Thyroid gland (tissue), 4 donors: ENCODE results near the gene SETD2.

Experiments
- POLR2A ChIP-seq, 2 donors: fragments of 450-650 bp; IDR thresholded peaks; one replicate each; pipeline ENCODE4 v1.6.1; 2017; ENCODE audit warnings: antibody characterized with exemption in 2 of 2, mild to moderate bottlenecking in 2 of 2, moderate library complexity in 1 of 2
- TF ChIP-seq, protein P1 (sequence below), 6 experiments: fragments of 200-600 bp in 3 of 6; fragments of 450-650 bp in 3 of 6; sonication (generic) in 3 of 6; IDR thresholded peaks; one replicate each; pipeline ENCODE4 v1.5.1; 2016 to 2019; ENCODE audit warnings: antibody characterized with exemption in 6 of 6, mild to moderate bottlenecking in 2 of 6, inconsistent platforms in 1 of 6, moderate library complexity in 1 of 6

DNA sequence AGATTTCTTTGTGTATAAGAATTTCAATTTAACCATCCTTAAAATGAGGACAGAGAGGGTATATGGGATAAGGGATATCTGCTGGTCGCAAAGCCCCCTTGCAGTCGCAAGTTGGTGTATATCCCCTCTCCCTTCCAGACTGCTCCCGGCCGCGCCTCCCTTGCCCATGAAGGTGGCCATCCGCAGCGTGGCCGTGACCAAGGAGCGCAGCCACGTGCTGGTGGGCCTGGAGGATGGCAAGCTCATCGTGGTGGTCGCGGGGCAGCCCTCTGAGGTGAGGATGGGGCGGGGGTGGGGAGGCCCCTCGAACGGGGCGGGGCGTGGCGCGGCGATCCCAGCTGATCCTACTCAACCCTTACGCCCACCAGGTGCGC is 155.1 kb downstream of the SETD2 start:
- TF ChIP-seq, protein P1, sequence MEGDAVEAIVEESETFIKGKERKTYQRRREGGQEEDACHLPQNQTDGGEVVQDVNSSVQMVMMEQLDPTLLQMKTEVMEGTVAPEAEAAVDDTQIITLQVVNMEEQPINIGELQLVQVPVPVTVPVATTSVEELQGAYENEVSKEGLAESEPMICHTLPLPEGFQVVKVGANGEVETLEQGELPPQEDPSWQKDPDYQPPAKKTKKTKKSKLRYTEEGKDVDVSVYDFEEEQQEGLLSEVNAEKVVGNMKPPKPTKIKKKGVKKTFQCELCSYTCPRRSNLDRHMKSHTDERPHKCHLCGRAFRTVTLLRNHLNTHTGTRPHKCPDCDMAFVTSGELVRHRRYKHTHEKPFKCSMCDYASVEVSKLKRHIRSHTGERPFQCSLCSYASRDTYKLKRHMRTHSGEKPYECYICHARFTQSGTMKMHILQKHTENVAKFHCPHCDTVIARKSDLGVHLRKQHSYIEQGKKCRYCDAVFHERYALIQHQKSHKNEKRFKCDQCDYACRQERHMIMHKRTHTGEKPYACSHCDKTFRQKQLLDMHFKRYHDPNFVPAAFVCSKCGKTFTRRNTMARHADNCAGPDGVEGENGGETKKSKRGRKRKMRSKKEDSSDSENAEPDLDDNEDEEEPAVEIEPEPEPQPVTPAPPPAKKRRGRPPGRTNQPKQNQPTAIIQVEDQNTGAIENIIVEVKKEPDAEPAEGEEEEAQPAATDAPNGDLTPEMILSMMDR (IDR thresholded peaks at IDR 0.05), result peak in 1 of 6 experiments; percentile 1
- TF ChIP-seq POLR2A (IDR thresholded peaks at IDR 0.05), result no peak
